Lung (tissue), 12 donors: ENCODE data around the gene TUBA4B. TPM values are rescaled to one million over a fixed set of nuclear protein-coding genes. Genes with fewer than 3 reads are reported as not detected.

Source experiments
- ATAC-seq: fragments of 200-7000 bp; cut with Tn5 transposase; one replicate; pipeline ENCODE4 v1.9.1; 2020; ENCODE audit warnings: moderate number of reproducible peaks; ENCODE audit not compliant: insufficient read depth, low FRiP score
- DNase-seq, 3 donors: peaks; one replicate each; pipeline ENCODE4 v3.0.0-alpha.2; 2013 to 2017
- H3K27ac ChIP-seq, 2 donors: one replicate each; pipeline ENCODE4 v1.5.1; 2013; ENCODE audit warnings: mild to moderate bottlenecking in 2 of 2, moderate library complexity in 2 of 2, control low read depth in 1 of 2, inconsistent platforms in 1 of 2, low read depth in 1 of 2, low read length in 1 of 2
- H3K27me3 ChIP-seq, 3 donors: one replicate each; pipeline ENCODE4 v1.5.1; 2013; ENCODE audit warnings: low read length in 2 of 3; ENCODE audit not compliant: control insufficient read depth in 3 of 3, insufficient read depth in 3 of 3
- H3K36me3 ChIP-seq, 4 donors: one replicate each; pipeline ENCODE4 v1.5.1; 2013; ENCODE audit warnings: low read length in 4 of 4, mild to moderate bottlenecking in 1 of 4, moderate library complexity in 1 of 4; ENCODE audit not compliant: control insufficient read depth in 4 of 4, insufficient read depth in 4 of 4
- H3K4me1 ChIP-seq, 5 donors: one replicate each; pipeline ENCODE4 v1.5.1; 2013; ENCODE audit warnings: low read length in 5 of 5, mild to moderate bottlenecking in 2 of 5, moderate library complexity in 1 of 5; ENCODE audit not compliant: control insufficient read depth in 5 of 5, insufficient read depth in 5 of 5
- H3K4me3 ChIP-seq: one replicate; pipeline ENCODE4 v1.5.1; 2013; ENCODE audit warnings: mild to moderate bottlenecking, control low read depth, moderate library complexity
- H3K9ac ChIP-seq, 2 donors: one replicate each; pipeline ENCODE4 v1.5.1; 2013; ENCODE audit warnings: low read length in 2 of 2, control low read depth in 1 of 2; ENCODE audit not compliant: insufficient read depth in 1 of 2
- H3K9me3 ChIP-seq, 4 donors: one replicate each; pipeline ENCODE4 v1.5.1; 2013; ENCODE audit warnings: low read length in 3 of 4, mild to moderate bottlenecking in 1 of 4, moderate library complexity in 1 of 4; ENCODE audit not compliant: control insufficient read depth in 4 of 4, insufficient read depth in 3 of 4
- WGBS, 2 donors: extraction: QIAGEN DNeasy Blood & Tissue Kit; methylation state at CpG; one replicate each; pipeline ENCODE4 v1.1.7; 2013; 5-methylcytosine and 5-hydroxymethylcytosine counted together
- polyA plus RNA-seq, 2 donors: library from polyadenylated mRNA; stranded (reverse); fragments of 200-250 nt; gene quantifications; one replicate each; pipeline ENCODE4 v1.2.1, GENCODE V29; 2013
- total RNA-seq, 2 donors: library from RNA; depleted of rRNA in 1 of 2; stranded (reverse); fragments of >200 nt in 1 of 2; gene quantifications; one replicate each; pipeline ENCODE4 v1.2.1, GENCODE V29; 2014 to 2021
- TF ChIP-seq, protein P1 (sequence below): IDR thresholded peaks from 2 replicates; pipeline ENCODE4 v1.5.1; 2012; ENCODE audit warnings: mild to moderate bottlenecking; ENCODE audit errors: control extremely low read depth, extremely low read depth
- donor health status: control.
- donor health status: control.
- donor health status: Bipolar disorder and iron deficiency.
- donor health status: healthy.
- donor health status: DM: yes; HTN: yes; CAD: no.

Gene TUBA4B
- total and polyA plus RNA-seq, 4 donors: 5.7 to 20.3 (median 10.5) TPM

DNA sequence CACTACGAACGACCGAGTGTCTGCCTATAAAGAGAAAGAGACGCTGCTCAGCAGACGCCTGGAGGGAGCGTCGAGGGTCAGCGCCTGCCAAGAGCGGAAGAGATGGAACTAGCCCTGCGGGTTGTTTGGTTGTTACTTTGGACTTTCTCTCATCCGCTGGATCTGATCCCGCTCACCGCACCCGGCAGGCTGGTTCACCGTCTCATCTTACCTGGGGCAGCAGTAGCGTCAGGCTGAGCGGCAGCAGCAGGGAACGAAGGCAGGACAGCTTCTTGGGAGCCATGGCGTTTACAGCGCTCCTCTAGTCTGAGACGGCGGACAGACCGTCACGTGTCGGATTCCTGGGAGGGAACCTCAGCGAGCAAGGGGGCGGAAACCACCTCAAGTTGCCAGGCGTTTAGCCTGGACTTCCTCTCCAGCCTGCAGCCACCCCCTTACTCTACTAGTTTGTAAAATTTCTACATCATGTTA is 9.7 kb upstream of the TUBA4B start:
- peak in 2 of 3 donors; percentile 45 to 54 for DNase-seq

DNA sequence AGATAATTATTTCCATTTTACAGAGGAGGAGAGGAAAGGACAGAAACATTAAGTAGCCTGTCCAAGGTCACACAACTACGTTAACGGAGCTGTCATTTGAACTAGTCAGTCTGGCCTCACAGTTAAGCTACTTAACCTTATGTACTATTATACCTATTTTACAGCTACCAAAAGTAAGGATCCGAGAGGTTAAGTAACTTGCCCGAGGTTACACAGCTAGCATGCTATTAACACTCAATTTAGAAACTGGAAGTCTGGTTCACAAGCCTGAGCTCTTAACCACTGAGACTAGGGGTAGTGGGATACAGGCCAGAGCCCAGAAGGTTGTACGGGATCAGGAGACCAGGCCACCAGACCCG is 8.3 kb upstream of the TUBA4B start:
- peak overlapping the region; percentile 92 to 99 for H3K27ac ChIP-seq
- ATAC-seq (no peak), DNase-seq (no peak)
- peak overlapping the region; percentile 69 to 98 for H3K9ac ChIP-seq
- no peaks in the 10 kb centered on the region for H3K27me3 ChIP-seq
- H3K9me3 ChIP-seq: no peaks in the 10 kb centered on the region
- peak overlapping the region; percentile 97 for H3K4me3 ChIP-seq
- WGBS, 2 donors: 36 to 39% methylated on average over 6 of the region's 6 CpGs
- H3K36me3 ChIP-seq: peaks cover 0 to 15% (median 8%) of the 10 kb centered on the region in 4 donors
- H3K4me1 ChIP-seq: peaks cover 0 to 32% (median 24%) of the 10 kb centered on the region in 5 donors
- TF ChIP-seq, protein P1, sequence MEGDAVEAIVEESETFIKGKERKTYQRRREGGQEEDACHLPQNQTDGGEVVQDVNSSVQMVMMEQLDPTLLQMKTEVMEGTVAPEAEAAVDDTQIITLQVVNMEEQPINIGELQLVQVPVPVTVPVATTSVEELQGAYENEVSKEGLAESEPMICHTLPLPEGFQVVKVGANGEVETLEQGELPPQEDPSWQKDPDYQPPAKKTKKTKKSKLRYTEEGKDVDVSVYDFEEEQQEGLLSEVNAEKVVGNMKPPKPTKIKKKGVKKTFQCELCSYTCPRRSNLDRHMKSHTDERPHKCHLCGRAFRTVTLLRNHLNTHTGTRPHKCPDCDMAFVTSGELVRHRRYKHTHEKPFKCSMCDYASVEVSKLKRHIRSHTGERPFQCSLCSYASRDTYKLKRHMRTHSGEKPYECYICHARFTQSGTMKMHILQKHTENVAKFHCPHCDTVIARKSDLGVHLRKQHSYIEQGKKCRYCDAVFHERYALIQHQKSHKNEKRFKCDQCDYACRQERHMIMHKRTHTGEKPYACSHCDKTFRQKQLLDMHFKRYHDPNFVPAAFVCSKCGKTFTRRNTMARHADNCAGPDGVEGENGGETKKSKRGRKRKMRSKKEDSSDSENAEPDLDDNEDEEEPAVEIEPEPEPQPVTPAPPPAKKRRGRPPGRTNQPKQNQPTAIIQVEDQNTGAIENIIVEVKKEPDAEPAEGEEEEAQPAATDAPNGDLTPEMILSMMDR: no peak

More for the DNA sequence above, 9.7 kb upstream of the TUBA4B start:
- H3K4me3 ChIP-seq: no peak overlapping the region
- H3K4me1 ChIP-seq: peaks cover 0 to 21% (median 11%) of the 10 kb centered on the region in 5 donors
- WGBS, 2 donors: 48 to 57% methylated on average over 28 of the region's 28 CpGs
- no peak overlapping the region for H3K9ac ChIP-seq
- H3K27ac ChIP-seq: peak overlapping the region in 1 of 2 donors; percentile 37
- no peak for ATAC-seq
- H3K36me3 ChIP-seq: peaks cover 0 to 18% (median 11%) of the 10 kb centered on the region in 4 donors
- no peaks in the 10 kb centered on the region for H3K27me3 ChIP-seq
- TF ChIP-seq, protein P1: no peak
- H3K9me3 ChIP-seq: no peaks in the 10 kb centered on the region

DNA sequence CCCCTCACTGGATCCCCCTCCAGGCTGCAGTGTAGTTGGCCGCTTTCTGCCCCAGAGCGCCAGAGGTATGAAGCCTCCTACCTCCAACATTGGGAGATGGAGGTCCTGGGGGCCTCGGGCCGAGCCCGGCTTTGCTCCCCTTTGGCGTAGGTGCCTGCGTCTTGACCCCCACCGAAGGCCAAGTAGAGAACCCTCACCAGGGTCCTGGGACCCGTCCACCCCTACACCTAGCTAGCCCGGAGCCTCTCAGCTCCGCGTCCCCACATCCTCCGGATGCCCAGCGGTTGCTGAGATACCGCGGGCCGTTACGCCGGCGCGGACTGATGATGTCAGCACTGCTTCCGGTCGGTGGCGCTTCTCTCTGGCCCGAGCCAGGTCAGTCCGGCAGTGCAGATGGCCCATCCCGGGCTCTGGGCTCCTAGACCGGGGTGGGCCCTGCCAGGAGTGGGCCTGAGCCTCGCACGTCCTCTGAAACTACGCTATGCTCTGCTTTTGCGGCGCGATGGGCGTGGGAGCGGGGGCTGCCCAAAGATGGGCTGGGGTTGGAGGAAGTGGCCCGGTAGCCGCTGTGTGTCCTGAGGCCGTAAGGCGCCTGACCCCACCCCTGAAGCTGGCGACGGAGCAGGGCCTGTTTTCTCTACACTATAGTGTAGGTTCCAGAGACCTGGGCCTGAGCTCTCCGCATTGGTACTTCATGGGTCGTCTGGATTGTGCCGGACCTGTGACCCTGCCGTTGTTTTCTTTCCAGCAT is 7.7 kb upstream of the TUBA4B start, which contains the start of the genes GLB1L and STK16:
Gene GLB1L (minus strand): TSS at position 297 of the 751 bp plus-strand sequence. CDS start 1,871 bp downstream, outside the sequence.
Gene STK16 (plus strand): TSS at position 332 of the 751 bp plus-strand sequence. CDS start 521 bp downstream, outside the sequence.
- Histone ChIP-seq H3K4me3 (peak within 1 kb of the TSS; percentile 97), H3K36me3 (peaks cover 0 to 15% (median 8%) of the 10 kb centered on the region in 4 donors), H3K27me3 (no peaks in the 10 kb centered on the region), H3K9me3 (no peaks in the 10 kb centered on the region), H3K4me1 (peaks cover 0 to 38% (median 28%) of the 10 kb centered on the region in 5 donors), H3K27ac (peak within 1 kb of the TSS; percentile 92 to 99), H3K9ac (peak within 1 kb of the TSS; percentile 89 to 98)
- 0 to 1% methylated on average over 46 of the region's 46 CpGs for WGBS, 2 donors
- TF ChIP-seq, protein P1: no peak
- ATAC-seq (peak; percentile 91), DNase-seq (peak; percentile 96 to 97 (median 96))
